GM21723 (cell line): ENCODE data around the gene SNX1.
"Not testable (repeated sequence)": the region's sequence is repeated elsewhere in the genome, so short reads cannot be mapped to it uniquely, and the experiment has no call there.

Source experiments
- ATAC-seq: cut with Tn5 transposase; IDR thresholded peaks from one replicate; pipeline ENCODE4 v1.9.1; 2021; ENCODE audit warnings: mild to moderate bottlenecking, moderate library complexity; ENCODE audit not compliant: unreplicated experiment

Gene SNX1

DNA sequence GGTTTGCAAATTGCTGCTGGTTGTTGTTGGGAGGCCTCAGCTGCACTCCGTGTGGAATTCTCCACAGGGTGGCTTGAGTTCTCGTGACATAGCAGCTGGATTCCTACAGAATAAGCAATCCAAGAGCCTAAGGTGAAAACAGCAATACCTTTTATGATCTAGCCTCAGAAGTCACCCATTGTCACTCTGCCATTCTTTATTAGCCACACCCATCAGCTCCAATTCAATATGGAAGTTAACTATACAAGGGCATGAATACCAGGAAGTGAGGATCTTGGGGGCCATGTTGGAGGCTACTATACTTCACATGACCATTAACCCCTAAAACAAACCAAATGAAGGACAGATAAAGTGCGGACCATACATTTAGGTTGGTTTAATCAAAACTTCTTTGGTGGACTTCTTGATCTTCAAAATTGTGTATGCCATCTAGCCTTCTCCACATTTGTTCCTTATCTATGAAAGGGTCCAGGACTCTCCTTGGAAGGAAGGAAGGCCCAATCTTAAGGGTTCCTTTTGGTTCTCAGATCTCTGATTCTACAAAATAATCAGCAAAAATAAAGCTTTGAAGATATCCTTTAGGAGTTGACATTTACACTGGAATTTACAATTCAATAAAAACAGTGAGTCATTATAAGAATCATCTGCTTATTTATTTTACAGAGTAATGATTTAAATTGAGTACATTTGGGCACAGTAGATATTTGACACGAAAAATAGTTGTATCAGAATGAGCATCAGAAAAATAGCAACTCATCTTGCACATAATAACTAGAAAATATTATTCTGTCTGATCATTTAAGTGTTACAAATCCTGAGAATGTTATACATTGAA lies 23.6 kb upstream of the SNX1 start:
- no peak for ATAC-seq

DNA sequence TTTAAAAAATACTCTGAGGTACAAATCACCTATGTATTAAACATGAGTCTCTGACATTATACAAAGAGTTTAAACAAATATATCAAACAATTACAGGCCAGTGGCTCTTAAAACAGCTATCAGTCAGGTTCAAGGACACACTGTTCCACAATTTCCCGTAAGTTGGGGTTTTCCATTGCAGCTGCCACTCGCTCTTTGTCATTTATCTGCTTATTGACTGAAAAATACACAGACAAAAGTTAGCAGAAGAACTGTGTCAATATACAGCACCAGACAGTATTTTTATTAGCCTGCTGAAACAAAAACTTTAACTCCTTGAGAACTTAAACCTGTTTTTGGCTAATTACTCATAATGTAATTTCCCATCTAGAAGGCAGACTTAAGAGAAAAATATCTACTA lies 23.0 kb upstream of the SNX1 start:
- ATAC-seq = no peak

DNA sequence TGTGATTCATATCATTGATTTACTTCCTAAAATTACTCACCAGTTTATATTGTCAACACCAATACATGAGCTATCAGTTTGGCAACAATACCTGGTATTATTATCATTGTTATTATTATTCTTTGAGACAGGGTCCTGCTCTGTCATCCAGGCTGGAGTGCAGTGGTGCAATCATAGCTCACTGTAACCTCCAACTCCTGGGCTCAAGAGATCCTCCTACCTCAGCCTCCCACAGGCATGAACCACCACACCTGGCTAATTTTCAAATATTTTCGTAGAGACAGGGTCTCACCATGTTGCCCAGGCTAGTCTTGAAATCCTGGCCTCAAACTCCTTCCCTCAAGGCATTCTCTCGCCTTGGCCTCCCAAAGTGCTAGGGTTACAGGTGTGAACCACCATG lies 22.3 kb upstream of the SNX1 start:
- ATAC-seq = not testable (repeated sequence)

DNA sequence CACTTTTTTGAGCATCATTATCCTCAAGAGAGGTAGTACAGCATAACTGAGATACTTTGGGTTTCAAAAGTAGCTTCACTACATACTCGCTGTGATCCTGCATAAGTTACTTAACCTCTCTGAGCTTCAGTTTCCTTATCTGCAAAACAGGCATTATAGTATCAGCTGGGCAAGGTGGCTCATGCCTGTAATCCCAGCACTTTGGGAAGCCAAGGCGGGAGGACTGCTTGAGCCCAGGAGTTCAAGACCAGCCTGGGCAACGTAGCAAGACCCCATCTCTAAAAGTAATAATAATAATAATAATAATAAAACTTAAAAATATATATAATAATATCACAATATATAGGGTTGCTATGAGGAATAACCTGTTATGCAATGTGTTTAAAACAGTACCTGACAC lies 13.0 kb upstream of the SNX1 start:
- ATAC-seq = no peak

DNA sequence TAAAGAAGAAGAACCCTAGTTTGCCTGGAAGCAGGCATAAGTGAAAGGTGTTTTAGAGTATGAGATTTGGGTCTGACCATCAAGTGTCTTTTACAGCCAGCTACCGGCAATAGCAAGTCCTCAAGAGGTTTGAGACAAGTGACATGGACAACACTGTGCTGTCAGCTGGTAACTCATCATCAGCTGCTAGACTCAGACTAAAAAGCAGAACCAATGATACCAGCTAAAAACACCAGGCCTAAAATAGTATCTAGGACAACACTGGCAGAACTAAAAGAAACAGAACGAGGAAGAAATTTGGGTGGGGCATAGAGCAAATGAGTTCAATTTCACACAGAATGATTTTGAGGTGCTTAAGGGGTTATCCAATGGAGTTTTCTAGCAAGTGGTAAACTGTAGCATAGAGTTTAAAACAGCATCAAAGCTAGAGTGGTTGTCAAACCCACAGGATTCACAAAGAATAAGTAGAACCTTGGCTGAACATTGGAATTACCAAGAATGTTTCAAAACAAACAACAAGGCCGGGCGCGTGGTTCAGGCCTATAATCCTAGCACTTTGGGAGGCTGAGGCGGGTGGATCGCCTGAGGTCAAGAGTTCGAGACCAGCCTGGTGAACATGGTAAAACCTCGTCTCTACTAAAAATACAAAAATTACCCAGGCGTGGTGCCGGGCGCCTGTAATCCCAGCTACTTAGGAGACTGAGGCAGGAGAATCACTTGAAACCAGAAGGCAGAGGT lies 6.1 kb upstream of the SNX1 start:
- ATAC-seq = no peak

DNA sequence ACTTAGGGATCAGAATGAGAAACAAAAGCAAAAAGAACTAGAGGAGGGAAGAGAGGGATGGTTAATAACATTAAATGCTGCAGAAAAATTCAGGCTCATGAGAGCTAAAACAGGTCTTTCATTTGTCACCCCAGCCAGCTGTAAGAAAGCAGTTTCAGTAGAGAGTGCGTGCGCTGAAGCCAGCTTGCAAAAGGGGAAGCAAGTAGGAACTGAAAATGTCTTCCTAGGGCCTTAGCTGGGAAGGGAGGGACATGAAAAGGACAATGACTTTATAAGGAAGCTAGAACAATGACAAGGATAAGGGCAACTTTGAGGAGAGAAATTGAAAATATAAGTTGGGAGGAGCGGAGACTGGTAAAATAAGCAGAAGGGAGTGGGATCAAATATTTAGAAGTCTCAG lies 5.3 kb upstream of the SNX1 start:
- ATAC-seq = no peak

DNA sequence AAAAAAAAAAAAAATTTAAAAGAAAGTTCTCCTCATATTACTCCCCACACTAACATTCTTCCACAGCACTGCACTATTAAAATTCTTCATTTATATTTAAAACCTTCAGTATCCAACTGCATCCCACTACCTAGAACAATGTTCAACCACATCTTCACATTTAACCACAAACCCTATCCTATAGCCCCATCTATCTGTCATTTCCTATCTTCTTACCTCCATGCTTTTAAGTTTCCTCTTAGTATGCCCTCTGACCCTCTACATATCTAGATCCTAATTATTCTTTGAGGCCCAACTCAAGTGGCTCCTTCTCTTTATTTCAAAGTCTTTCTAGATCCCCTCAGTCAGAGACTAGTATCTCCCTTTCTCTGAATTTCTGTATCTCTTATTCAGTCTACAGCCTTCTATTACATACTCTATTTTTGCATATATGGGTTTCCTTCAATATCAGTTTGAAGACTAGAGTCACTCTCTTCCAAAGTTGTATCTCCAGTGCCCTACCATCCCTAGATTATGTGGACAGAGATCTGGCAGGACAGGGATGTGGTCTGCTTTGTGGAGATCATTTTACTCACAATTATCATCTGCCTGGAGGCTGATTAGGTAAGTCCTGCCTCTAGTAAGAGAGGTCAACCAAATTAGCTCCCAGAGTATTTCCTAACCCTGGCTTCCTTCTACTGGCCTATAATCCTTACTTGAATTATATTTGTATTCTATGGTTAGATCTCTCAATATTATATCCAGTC lies 3.5 kb upstream of the SNX1 start:
- ATAC-seq = no peak

DNA sequence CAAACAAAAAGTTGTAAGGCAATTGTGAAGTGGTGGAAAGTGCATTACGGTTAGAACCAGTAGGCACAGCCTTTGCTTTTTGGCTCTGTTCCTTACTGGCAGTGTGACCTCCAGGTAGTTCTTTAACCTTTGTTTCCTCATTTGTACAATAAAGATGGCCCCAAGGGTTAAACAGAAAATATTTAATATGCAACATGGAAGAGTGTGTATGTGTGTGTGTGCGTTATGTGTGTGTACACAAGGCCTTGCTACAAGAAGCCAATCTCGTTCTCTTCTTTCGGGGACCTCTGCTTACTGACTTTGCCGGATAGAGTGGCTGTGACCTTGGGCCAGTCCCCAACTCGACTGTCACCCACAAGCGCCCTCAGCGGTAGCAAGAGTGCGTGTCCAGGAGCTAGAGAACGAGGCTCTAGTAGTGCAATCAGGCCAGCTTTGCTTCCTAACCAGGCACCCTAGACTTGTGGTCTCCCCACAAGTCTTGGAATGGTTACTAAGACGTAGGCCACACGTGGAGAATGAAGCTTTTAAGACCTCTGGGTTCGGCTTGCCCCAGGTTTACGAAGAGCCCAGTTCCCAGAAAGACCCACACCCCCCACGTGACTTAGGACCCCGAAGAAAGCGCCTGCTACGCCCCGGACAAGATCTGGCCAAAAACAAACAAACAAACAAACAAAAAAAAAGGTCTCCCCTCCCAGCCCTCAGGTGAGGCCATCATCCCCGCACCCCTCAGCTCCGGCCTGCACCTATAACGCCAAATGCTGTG lies 2.7 kb upstream of the SNX1 start:
- ATAC-seq = no peak

DNA sequence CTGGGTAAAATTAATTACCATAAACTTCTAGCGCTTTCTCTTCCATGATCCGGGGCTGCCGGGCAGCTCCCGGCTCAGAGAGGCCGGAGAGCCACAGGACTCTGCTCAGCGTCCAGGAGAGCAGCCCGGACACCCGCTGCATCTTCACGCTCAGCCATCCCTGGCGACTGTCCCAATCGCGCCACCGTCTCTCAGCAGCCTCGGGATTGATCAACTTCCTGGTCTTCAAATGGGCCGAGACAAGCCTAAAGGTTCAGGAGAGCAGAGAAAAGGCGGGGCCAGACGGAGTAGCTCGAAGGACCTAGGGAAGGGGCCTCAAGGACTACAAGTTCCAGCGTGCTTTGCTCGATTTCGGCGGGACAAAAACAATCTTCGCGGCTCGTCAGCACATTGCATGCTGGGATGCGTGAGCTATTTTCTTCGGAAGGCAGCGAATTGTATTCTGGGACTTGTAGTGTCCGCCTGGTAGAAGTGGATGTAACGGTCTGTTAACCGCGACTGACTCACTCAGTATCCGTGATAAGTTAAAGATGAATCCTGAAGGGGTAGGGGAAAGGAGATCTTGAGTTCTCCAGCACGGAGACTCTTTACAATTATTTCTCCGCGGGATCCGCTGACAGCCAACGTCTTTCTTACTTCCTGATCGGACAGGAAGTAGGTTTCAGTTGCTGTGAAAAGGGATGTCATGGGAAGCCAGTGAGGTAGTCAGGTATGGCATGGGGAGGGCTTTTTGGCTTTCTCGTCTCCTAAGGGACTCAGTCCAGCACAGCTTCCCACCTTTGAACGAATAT lies 2.0 kb upstream of the SNX1 start, which contains the start of gene CIAO2A:
Gene CIAO2A (minus strand): TSS at position 212 of the 791 bp plus-strand sequence. CDS start 70 bp downstream, at position 142.
- ATAC-seq = peak; percentile 68

DNA sequence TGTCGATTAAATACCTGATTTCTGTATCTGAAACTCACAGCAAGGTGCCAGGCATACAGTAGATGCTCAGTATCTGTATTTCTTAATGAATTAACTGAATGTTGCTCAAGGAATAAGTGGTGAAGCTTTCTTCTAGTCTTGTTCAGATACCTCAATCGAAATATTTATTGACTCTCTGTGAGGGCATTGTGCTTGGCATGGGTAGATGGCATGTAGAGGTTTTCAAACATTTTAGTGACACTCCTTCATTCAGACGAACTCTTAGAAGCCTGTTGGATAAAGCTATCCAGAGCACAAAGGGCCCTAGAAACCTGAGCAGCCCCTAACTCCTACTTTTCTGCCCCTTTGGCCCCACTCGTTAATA lies 369 bp upstream of the SNX1 start:
- ATAC-seq = no peak

DNA sequence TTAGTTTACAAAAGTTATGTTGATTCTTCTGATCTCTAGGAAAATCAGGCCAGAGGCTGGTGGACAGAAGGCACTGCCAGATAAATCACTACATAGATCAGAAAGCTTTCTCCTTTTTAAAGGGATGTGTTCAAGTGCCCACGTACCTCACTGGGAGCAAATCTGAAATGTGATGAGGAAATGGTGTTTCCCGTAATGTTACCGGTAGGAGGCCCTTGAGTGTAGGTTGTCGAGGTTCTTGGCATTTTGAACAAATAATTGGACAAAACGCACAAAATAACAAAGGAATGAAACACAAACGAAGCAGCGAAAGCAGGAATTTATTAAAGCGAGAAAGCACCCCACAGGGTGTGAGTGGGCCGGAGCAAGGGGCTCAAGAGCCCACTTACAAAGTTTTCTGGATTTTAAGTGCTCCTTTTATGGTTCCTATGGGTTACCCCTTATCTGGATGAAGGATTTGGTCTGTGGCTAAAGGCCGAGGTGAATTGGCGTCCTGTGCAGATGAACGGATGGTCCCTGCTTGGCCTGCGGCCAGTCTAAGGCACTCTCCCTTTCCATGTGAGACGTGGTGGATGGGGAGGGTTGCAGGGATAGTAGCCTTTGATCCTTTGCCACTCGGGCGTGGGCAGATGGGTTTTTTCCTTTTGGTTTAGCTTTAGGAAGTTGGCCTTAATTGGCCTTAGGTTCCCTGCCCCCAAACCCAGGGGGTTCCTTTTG lies 1.0 kb downstream of the SNX1 start:
- no peak for ATAC-seq

DNA sequence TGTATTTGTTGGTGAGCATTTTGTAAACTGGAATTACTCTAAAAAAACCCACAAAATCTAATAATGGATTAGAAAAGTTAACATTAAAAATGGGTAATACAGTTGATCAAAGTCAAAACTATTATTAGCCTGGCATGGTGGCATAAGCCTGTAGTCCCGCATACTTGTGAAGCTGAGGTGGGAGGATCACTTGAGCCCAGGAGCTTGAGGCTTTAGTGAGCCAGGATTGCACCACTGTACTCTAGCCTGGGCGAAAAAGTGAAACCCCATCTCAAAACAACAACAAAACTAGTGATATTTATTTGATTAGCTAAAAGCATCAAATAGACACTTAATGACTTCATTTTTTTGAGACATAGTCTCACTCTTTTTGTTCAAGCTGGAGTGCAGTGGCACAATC lies 3.6 kb downstream of the SNX1 start:
- no peak for ATAC-seq

DNA sequence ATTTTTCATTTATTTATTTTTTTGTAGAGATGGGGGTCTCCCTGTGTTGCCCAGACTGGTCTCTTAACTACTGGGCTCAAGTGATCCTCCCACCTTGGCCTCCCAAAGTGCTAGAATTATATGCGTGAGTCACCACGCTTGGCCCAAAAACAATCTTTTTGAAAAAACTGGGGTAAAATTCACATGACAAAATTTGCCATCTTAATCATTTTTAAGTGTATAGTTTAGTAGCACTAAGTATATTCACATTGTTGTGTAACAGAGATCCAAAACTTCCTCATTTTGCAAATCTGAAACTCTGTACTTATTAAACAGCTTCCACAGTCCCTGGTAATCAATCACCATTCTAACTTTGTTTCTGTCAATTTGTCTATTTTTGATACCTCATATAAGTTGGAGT lies 5.2 kb downstream of the SNX1 start:
- ATAC-seq = no peak

DNA sequence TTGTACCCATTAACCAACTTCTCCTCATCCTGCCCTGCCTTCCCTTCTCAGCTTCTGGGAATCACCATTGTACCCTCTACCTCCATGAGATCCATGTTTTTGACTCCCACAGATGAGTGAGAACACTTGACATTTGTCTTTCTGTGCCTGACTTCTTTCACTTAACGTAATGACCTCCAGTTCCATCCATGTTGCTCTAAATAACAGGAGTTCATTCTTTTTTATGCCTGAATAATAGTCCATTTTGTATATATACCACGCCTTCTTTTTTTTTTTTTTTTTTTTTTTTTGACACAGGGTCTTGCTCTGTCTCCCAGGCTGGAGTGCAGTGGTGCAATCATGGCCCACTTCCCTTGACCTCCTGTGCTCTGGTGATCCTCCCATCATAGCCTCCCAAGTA lies 6.7 kb downstream of the SNX1 start:
- ATAC-seq = no peak

DNA sequence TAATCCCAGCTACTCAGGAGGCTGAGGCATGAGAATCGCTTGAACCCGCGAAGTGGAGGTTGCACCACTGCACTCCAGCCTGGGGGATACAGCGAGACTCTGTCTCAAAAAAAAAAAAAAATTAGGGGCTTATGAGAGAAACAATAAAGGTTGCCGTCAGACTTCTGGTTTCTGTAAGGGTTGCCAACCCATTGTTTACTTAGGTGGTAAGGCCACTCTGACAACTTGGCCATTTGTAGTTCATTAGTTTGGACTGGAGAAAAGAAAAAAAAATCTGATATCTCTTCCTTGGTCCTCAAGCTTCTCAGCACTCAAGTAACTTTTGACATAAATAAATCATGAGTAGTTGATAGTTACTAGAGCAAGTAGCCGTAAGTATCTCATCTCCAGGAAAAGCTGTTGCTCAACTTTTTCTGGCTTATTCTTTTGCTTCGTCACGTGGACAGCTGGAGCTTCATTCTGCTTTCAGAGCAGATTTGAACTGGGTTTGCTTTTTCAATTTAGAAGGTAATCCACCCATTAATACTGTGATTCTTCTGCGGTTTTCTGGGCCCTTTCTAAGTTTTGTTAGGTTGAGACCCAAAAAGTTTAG lies 9.4 kb downstream of the SNX1 start:
- ATAC-seq = no peak

DNA sequence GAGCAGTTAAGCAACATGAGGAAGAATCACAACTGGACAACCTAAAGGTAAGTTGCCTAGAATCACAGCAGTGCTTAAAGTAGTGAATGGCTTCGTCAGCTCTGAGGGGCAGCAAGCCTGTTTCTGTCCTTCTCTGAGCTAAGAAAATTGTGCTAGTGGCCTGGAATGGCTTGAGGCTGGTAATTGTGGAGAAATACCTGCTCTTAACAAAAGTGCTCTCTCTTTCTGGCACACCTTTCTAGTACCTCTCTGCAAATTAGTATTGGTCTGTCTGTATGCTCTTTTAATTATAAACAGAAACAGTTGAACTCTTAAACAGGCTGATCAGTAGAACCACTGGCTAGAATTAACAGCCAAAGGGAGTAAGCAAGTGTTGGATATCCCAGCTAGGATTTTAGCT lies 11.6 kb downstream of the SNX1 start:
- ATAC-seq = no peak

DNA sequence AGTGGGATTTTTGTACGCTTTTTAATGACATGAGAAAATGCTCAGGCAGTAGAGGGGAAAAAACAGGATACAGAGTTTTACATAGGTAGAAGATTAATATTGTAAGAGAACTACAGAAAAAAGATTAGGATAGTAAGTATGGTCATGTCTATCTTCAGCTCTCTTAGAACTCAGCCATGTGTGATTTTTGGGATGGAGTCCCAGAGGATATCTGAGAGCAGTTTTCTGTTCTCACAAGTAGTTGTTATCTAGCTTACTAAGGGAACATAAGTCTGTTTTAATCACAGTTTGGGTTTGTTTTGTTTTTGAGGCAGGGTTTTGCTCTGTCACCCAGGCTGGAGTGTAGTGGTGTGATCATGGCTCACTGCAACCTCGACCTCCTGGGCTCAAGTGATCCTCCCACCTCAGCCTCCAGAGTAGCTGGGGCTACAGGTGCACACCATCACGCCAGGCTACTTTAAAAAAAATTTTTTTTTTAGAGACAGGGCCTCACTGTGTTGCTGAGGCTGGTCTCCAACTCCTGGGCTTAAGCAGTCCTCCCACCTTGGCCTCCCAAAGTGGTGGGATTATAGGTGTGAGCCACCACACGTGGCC lies 14.4 kb downstream of the SNX1 start:
- ATAC-seq = not testable (repeated sequence)

DNA sequence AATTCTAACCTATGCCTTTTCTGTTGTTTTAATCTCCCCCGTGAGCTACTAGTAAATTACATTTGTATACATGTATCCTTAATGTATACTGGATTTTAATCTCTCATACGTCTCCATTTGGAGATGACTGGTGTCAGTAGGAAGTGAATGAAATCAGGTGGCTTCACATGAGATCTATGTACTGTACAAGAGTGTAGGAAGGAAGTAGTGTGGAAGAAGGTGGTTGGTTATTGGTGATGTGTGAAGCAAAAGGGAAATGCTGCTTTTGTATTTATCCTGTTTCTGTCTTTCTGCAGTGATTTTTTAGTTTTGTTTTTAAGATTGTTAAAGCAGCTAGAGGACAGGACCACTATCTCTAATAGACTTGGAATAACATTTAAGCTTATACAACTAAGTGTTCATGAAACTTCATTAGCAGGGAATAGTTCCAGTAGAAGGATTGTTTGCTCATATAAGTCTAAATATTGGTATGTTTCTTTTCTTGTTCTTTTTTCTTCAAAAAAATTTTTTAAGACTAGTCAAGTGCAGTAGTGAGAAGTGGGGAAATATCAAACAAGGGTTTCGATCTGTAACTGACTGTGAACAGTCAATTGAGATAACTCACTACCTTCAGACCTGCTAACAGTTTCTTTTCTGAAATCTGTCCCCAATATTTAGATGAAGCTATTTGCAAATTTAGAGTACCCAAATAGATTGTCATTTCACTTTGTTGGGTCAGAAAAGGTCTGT lies 15.3 kb downstream of the SNX1 start:
- ATAC-seq = no peak
